Peyer's patch (tissue), 4 donors: ENCODE results near the gene GNAS-AS1.

ENCODE experiments used
- POLR2A ChIP-seq, 2 donors: fragments of 450-650 bp; IDR thresholded peaks; one replicate each; pipeline ENCODE4 v1.5.1; 2017; ENCODE audit warnings: antibody characterized with exemption in 2 of 2, mild to moderate bottlenecking in 2 of 2, moderate library complexity in 2 of 2
- TF ChIP-seq, protein P1 (sequence below), 6 experiments: fragments of 450-650 bp in 4 of 6; fragments of 200-600 bp in 2 of 6; sonication (generic) in 1 of 6; IDR thresholded peaks; one replicate each; pipeline ENCODE4 v1.5.1; 2017 to 2019; ENCODE audit warnings: antibody characterized with exemption in 6 of 6, mild to moderate bottlenecking in 3 of 6, moderate library complexity in 1 of 6

DNA sequence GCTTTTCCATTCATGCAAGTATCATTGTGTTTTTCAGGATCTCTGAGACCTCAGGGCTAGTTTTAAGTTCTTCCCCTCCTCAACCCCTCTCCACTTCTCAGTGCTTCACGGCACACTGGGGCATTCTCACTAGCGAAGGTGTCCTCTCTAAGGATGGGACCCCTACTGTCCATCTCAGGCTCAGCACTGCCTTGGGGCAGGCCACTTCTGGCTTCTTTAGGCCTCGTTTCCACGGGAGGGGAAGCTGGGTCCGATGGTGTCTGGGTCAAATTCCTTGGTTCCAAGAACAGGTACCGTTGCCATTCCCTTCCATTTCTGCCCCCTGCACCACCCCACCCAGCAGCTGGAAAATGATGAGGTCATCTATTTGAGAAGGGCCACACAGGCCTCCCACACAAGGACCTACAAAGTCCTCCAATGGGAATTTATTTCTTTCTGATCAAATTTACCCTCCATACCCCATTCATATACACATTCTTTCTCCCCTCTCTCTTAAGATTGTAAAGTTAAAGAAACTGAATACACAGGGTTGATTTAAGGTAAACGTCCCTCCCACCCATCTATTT lies 19.0 kb upstream of the GNAS-AS1 start:
- TF ChIP-seq, protein P1, sequence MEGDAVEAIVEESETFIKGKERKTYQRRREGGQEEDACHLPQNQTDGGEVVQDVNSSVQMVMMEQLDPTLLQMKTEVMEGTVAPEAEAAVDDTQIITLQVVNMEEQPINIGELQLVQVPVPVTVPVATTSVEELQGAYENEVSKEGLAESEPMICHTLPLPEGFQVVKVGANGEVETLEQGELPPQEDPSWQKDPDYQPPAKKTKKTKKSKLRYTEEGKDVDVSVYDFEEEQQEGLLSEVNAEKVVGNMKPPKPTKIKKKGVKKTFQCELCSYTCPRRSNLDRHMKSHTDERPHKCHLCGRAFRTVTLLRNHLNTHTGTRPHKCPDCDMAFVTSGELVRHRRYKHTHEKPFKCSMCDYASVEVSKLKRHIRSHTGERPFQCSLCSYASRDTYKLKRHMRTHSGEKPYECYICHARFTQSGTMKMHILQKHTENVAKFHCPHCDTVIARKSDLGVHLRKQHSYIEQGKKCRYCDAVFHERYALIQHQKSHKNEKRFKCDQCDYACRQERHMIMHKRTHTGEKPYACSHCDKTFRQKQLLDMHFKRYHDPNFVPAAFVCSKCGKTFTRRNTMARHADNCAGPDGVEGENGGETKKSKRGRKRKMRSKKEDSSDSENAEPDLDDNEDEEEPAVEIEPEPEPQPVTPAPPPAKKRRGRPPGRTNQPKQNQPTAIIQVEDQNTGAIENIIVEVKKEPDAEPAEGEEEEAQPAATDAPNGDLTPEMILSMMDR (IDR thresholded peaks at IDR 0.05): no peak
- no peak for TF ChIP-seq POLR2A (IDR thresholded peaks at IDR 0.05)
